Naive thymus-derived CD4-positive, alpha-beta T cell (primary cell): ENCODE results near the gene STON2. TPM values are rescaled to one million over a fixed set of nuclear protein-coding genes. Genes with fewer than 3 reads are reported as not detected.

ENCODE experiments used
- ATAC-seq: fragments of 150-1000 bp; cut with Tn5 transposase; 2 replicates; pipeline ENCODE4 v1.10.0; 2021; ENCODE audit warnings: mild to moderate bottlenecking, moderate library complexity
- CTCF ChIA-PET: fragments of 350-600 bp; sonication (Branson Sonifier 250); formaldehyde crosslinking; loops from one replicate; lab custom pipeline; 2021; ENCODE audit warnings: antibody characterized with exemption; lab: Charles Lee
- POLR2A ChIA-PET: fragments of 350-600 bp; sonication (Branson Sonifier 250); formaldehyde crosslinking; loops from one replicate; lab custom pipeline; 2021; ENCODE audit warnings: antibody characterized with exemption, inconsistent platforms; lab: Charles Lee
- DNase-seq, 9 donors: peaks; one replicate each; pipeline versions ENCODE4 v3.0.0 to v3.0.0-alpha.2; 2020 to 2022; ENCODE audit warnings: mixed read lengths in 1 of 9
- H3K27ac ChIP-seq: one replicate; pipeline ENCODE4 v1.7.0; 2013; ENCODE audit warnings: mild to moderate bottlenecking, low read depth, low read length, moderate library complexity
- H3K27me3 ChIP-seq, 2 donors: one replicate each; pipeline ENCODE4 v1.7.0; 2013; ENCODE audit warnings: low read length in 2 of 2, mild to moderate bottlenecking in 2 of 2, moderate library complexity in 2 of 2; ENCODE audit not compliant: control insufficient read depth in 2 of 2, insufficient read depth in 2 of 2
- H3K36me3 ChIP-seq, 3 experiments: 1 replicate in 2 of 3; 2 replicates in 1 of 3; pipeline ENCODE4 v1.7.0; 2013; ENCODE audit warnings: low read length in 3 of 3, mild to moderate bottlenecking in 3 of 3, moderate library complexity in 1 of 3; ENCODE audit not compliant: insufficient read depth in 3 of 3, control insufficient read depth in 2 of 3
- H3K4me1 ChIP-seq, 2 donors: one replicate each; pipeline ENCODE4 v1.7.0; 2013; ENCODE audit warnings: low read length in 2 of 2, mild to moderate bottlenecking in 2 of 2, moderate library complexity in 1 of 2; ENCODE audit not compliant: control insufficient read depth in 2 of 2, insufficient read depth in 2 of 2
- H3K4me3 ChIP-seq: 2 replicates; pipeline ENCODE4 v1.7.0; 2013; ENCODE audit warnings: mild to moderate bottlenecking, low read length
- H3K9me3 ChIP-seq, 3 experiments: 1 replicate in 2 of 3; 2 replicates in 1 of 3; pipeline ENCODE4 v1.7.0; 2013; ENCODE audit warnings: low read length in 3 of 3; ENCODE audit not compliant: control insufficient read depth in 2 of 3
- H3K27ac Mint-ChIP-seq, 9 donors: one replicate each; pipeline ENCODE4 v1.8.0; 2020 to 2022; ENCODE audit warnings: mixed read lengths in 9 of 9, mild to moderate bottlenecking in 8 of 9, moderate library complexity in 5 of 9, inconsistent platforms in 2 of 9
- H3K27me3 Mint-ChIP-seq, 5 donors: one replicate each; pipeline ENCODE4 v1.8.0; 2021 to 2022; ENCODE audit warnings: mixed read lengths in 5 of 5, mild to moderate bottlenecking in 1 of 5
- H3K36me3 Mint-ChIP-seq, 5 donors: one replicate each; pipeline ENCODE4 v1.8.0; 2020 to 2022; ENCODE audit warnings: mixed read lengths in 5 of 5, mild to moderate bottlenecking in 3 of 5, inconsistent platforms in 1 of 5
- H3K4me1 Mint-ChIP-seq, 7 donors: one replicate each; pipeline ENCODE4 v1.8.0; 2020 to 2022; ENCODE audit warnings: mixed read lengths in 7 of 7, mild to moderate bottlenecking in 3 of 7, inconsistent platforms in 1 of 7
- H3K4me3 Mint-ChIP-seq, 10 donors: one replicate each; pipeline ENCODE4 v1.8.0; 2020 to 2022; ENCODE audit warnings: mild to moderate bottlenecking in 10 of 10, mixed read lengths in 10 of 10, moderate library complexity in 6 of 10, inconsistent platforms in 2 of 10
- H3K9me3 Mint-ChIP-seq, 11 donors: one replicate each; pipeline ENCODE4 v1.8.0; 2020 to 2022; ENCODE audit warnings: mixed read lengths in 11 of 11, mild to moderate bottlenecking in 4 of 11, inconsistent platforms in 1 of 11, moderate library complexity in 1 of 11
- intact Hi-C, 2 donors: fragments of 100-400 bp; cut with micrococcal nuclease; formaldehyde crosslinking; loops; one replicate each; pipeline ENCODE4 v1.15.1; 2023
- polyA plus RNA-seq, 2 donors: library from polyadenylated mRNA; unstranded; fragments of 300-500 nt; fragmentation: Illumina TruSeq; gene quantifications; one replicate each; pipeline ENCODE4 v1.2.3, GENCODE V29; 2021
- total RNA-seq, 6 experiments: library from RNA in 5 of 6; stranded (reverse) in 5 of 6; gene quantifications; 1 replicate in 5 of 6; 2 replicates in 1 of 6; pipeline ENCODE4 v1.2.3 and lab custom pipeline; 2021 to 2026

Gene STON2
- total and polyA plus RNA-seq, 7 experiments from 2014 or later = 0.19 to 3.4 (median 0.65) TPM; not detected in 4

GRCh38 chr14:81341781-81342180 lies 58.3 kb downstream of the STON2 start:
- ChIA-PET CTCF (no interaction called here), POLR2A (no interaction called here)
- no peak overlapping the region for H3K27ac ChIP-seq
- Mint-ChIP-seq H3K4me1 (no peaks in the 10 kb centered on the region), H3K27ac (no peak overlapping the region), H3K4me3 (no peak overlapping the region), H3K27me3 (peaks cover 2 to 30% (median 16%) of the 10 kb centered on the region in 5 donors), H3K9me3 (peaks cover 0 to 2% (median 0%) of the 10 kb centered on the region in 11 donors), H3K36me3 (no peaks in the 10 kb centered on the region)
- no peaks in the 10 kb centered on the region for H3K36me3 ChIP-seq
- ATAC-seq (no peak), DNase-seq (no peak)
- H3K4me1 ChIP-seq = no peaks in the 10 kb centered on the region
- H3K9me3 ChIP-seq = no peaks in the 10 kb centered on the region
- intact Hi-C loops = no loop called here
- no peak overlapping the region for H3K4me3 ChIP-seq
- no peaks in the 10 kb centered on the region for H3K27me3 ChIP-seq

GRCh38 chr14:81341370-81341769 lies 58.8 kb downstream of the STON2 start:
- Histone ChIP-seq H3K36me3 (no peaks in the 10 kb centered on the region), H3K4me3 (no peak overlapping the region), H3K9me3 (no peaks in the 10 kb centered on the region), H3K27me3 (no peaks in the 10 kb centered on the region), H3K4me1 (no peaks in the 10 kb centered on the region), H3K27ac (no peak overlapping the region)
- POLR2A ChIA-PET = no interaction called here
- ATAC-seq (no peak), DNase-seq (no peak)
- H3K9me3 Mint-ChIP-seq = no peaks in the 10 kb centered on the region
- no peaks in the 10 kb centered on the region for H3K36me3 Mint-ChIP-seq
- H3K27me3 Mint-ChIP-seq = peaks cover 0 to 31% (median 20%) of the 10 kb centered on the region in 5 donors
- H3K4me3 Mint-ChIP-seq = no peak overlapping the region
- CTCF ChIA-PET = no interaction called here
- H3K4me1 Mint-ChIP-seq = no peaks in the 10 kb centered on the region
- intact Hi-C loops = no loop called here
- H3K27ac Mint-ChIP-seq = no peak overlapping the region

DNA sequence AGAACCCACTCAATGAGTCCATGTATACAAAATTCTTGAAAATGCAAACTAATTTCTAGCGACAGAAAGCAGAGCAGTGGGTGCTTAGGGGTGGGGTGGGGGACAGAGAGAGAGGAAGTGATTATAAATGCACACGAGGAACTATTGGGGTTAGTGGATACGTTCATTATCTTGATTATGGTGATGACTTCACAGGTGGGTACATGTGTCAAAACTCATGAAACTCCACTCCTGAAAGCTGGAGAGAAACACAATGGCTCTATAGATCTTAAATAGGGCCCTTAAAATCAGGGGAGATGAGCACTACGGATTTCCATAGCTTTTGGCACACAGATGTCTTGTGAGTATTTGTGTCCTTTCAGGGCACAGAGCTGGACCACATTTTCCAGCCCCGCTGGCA lies 59.9 kb downstream of the STON2 start:
- CTCF ChIA-PET = no interaction called here
- intact Hi-C loops = no loop called here
- no peak overlapping the region for H3K4me3 ChIP-seq
- DNase-seq (no peak), ATAC-seq (no peak)
- Mint-ChIP-seq H3K27me3 (peaks cover 0 to 39% (median 24%) of the 10 kb centered on the region in 5 donors), H3K4me3 (no peak overlapping the region), H3K4me1 (no peaks in the 10 kb centered on the region), H3K27ac (no peak overlapping the region), H3K9me3 (no peaks in the 10 kb centered on the region), H3K36me3 (no peaks in the 10 kb centered on the region)
- H3K9me3 ChIP-seq = no peaks in the 10 kb centered on the region
- no peaks in the 10 kb centered on the region for H3K4me1 ChIP-seq
- no peaks in the 10 kb centered on the region for H3K27me3 ChIP-seq
- H3K27ac ChIP-seq = no peak overlapping the region
- H3K36me3 ChIP-seq = no peaks in the 10 kb centered on the region
- POLR2A ChIA-PET = no interaction called here

DNA sequence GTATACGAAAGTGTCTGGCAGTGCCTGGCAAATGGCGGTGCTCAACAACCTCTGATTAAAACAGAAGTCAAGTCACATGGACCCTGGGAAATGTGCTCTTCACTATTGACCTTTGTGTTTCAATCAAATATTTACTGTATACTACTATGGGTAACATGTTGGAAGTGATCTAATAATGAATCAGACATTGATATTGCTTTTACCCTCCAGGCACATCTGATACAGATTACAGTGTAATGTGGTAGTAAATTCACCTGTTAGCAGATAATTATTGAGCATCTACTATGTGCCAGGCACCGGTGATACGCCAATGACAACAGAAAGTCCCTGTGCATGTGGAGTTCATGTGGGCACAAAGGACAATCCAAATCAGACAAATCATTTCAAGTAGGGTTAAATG lies 63.1 kb downstream of the STON2 start:
- DNase-seq = no peak
- Mint-ChIP-seq H3K4me3 (no peak overlapping the region), H3K36me3 (no peaks in the 10 kb centered on the region), H3K4me1 (no peaks in the 10 kb centered on the region), H3K27me3 (peaks cover 2 to 23% (median 19%) of the 10 kb centered on the region in 5 donors), H3K27ac (no peak overlapping the region), H3K9me3 (peaks cover 0 to 2% (median 0%) of the 10 kb centered on the region in 11 donors)
- Histone ChIP-seq H3K36me3 (no peaks in the 10 kb centered on the region), H3K27ac (no peak overlapping the region), H3K4me1 (no peaks in the 10 kb centered on the region), H3K4me3 (no peak overlapping the region), H3K27me3 (no peaks in the 10 kb centered on the region), H3K9me3 (no peaks in the 10 kb centered on the region)
- POLR2A ChIA-PET = no interaction called here
- no peak for ATAC-seq
- CTCF ChIA-PET = no interaction called here
- intact Hi-C loops = no loop called here

- Histone ChIP-seq H3K4me3 (no peak overlapping the region), H3K27ac (no peak overlapping the region), H3K27me3 (no peaks in the 10 kb centered on the region), H3K9me3 (no peaks in the 10 kb centered on the region), H3K4me1 (no peaks in the 10 kb centered on the region), H3K36me3 (no peaks in the 10 kb centered on the region)
- POLR2A ChIA-PET = no interaction called here
- Mint-ChIP-seq H3K4me3 (no peak overlapping the region), H3K9me3 (peaks cover 0 to 2% (median 0%) of the 10 kb centered on the region in 11 donors), H3K27me3 (peaks cover 4 to 23% (median 19%) of the 10 kb centered on the region in 5 donors), H3K27ac (no peak overlapping the region), H3K4me1 (no peaks in the 10 kb centered on the region), H3K36me3 (no peaks in the 10 kb centered on the region)
- intact Hi-C loops = no loop called here
- ATAC-seq (no peak), DNase-seq (no peak)
- CTCF ChIA-PET = no interaction called here
Measured at GRCh38 chr14:81336009-81336408, 64.1 kb downstream of the STON2 start.

DNA sequence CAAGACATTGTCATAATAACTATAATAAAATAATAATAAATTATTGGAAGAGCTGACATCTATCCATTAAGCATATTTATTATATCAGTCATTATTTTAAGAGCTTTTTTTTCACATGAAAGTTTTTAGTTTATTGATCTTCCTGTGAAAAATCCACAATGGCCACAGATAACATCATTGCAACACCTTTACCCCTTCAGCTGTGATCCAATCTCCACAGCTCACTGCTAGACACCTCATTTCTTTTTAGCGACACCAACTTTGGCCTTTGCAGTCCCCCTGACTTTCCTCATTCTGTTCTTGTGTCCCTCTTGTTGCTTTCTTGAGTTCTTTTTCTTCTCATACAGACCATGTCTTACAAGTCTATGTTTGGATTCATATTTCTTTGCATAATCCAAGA lies 67.4 kb downstream of the STON2 start:
- ChIA-PET CTCF (no interaction called here), POLR2A (no interaction called here)
- H3K36me3 ChIP-seq = no peaks in the 10 kb centered on the region
- H3K4me3 ChIP-seq = no peak overlapping the region
- no peaks in the 10 kb centered on the region for H3K4me1 ChIP-seq
- ATAC-seq (no peak), DNase-seq (no peak)
- intact Hi-C loops = no loop called here
- no peak overlapping the region for H3K27ac ChIP-seq
- H3K27ac Mint-ChIP-seq = no peak overlapping the region
- no peaks in the 10 kb centered on the region for H3K27me3 ChIP-seq
- H3K36me3 Mint-ChIP-seq = no peaks in the 10 kb centered on the region
- H3K4me3 Mint-ChIP-seq = no peak overlapping the region
- no peaks in the 10 kb centered on the region for H3K9me3 ChIP-seq
- H3K4me1 Mint-ChIP-seq = no peaks in the 10 kb centered on the region
- H3K27me3 Mint-ChIP-seq = peaks cover 4 to 25% (median 19%) of the 10 kb centered on the region in 5 donors
- H3K9me3 Mint-ChIP-seq = peaks cover 0 to 2% (median 0%) of the 10 kb centered on the region in 11 donors

DNA sequence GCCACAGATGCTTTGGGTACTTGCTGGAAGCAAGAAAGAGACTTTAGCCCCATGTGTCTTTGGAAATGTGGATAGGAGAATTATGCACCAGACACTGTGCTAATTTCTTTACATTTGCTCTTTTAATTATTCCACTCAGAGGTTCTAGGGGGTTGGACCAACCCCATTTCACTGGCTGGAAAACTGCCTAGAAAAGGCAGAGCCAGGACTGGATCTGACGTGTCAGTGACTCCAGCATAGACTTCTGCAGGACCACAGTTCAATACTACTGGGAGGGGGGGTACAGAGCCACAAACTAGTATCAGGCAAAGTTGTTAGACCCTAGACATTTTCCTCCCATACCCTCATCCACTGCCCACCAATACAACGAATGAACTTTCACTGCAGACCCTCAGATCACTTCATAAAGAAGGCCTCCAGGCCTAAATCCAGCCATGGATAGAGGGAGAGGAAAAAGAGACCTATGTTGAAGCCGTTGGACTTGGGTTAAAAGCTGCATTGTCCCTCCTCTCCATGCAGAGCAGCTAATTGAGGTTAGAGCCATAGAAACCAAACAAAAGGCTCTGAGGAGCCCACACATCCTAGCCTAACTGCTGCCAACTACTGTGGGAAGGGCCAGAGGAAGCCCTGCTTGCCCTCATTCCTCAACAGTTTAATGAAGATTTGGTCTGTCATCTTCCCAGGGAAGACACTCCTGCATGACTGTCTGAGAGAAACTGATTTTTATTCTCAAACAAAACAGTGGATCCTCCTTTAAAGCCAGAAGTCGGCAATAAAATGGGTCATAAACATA lies 68.7 kb downstream of the STON2 start:
- Histone ChIP-seq H3K4me1 (no peaks in the 10 kb centered on the region), H3K27ac (no peak overlapping the region), H3K36me3 (no peaks in the 10 kb centered on the region), H3K9me3 (no peaks in the 10 kb centered on the region), H3K27me3 (no peaks in the 10 kb centered on the region), H3K4me3 (no peak overlapping the region)
- ChIA-PET CTCF (no interaction called here), POLR2A (no interaction called here)
- intact Hi-C loops = no loop called here
- Mint-ChIP-seq H3K4me1 (no peaks in the 10 kb centered on the region), H3K27ac (no peak overlapping the region), H3K9me3 (peaks cover 0 to 2% (median 0%) of the 10 kb centered on the region in 11 donors), H3K27me3 (peaks cover 6 to 18% (median 10%) of the 10 kb centered on the region in 5 donors), H3K36me3 (no peaks in the 10 kb centered on the region), H3K4me3 (no peak overlapping the region)
- DNase-seq = no peak
- ATAC-seq = no peak
